MCF 10A (cell line): ENCODE results near the gene PTGDR2. TPM values are rescaled to one million over a fixed set of nuclear protein-coding genes. Genes with fewer than 3 reads are reported as not detected.

Experiments used
- BruUV-seq: library from RNA; stranded (reverse); fragments of 400-500 nt; replicated peaks from 2 replicates; lab custom pipeline; 2021; lab: Mats Ljungman, UMichigan
- CTCF ChIA-PET: fragments of 300-600 bp; sonication (Branson Sonifier 250); formaldehyde crosslinking; extraction: SDS; loops from one replicate; lab custom pipeline; 2021; ENCODE audit warnings: antibody characterized with exemption, inconsistent platforms; lab: Yijun Ruan, JAX
- POLR2A ChIA-PET: fragments of 300-600, 350-650 bp; sonication (Branson Sonifier 250); formaldehyde crosslinking; extraction: SDS; loops from one replicate; lab custom pipeline; 2020; ENCODE audit warnings: antibody characterized with exemption, inconsistent platforms; lab: Yijun Ruan, JAX
- DNase-seq: peaks from one replicate; pipeline ENCODE4 v3.0.0-alpha.2; 2018; ENCODE audit not compliant: unreplicated experiment
- H3K27ac Mint-ChIP-seq: one replicate; pipeline ENCODE4 v1.8.0; 2022; ENCODE audit warnings: mild to moderate bottlenecking, low read depth, mixed read lengths; ENCODE audit not compliant: unreplicated experiment
- H3K27me3 Mint-ChIP-seq: one replicate; pipeline ENCODE4 v1.8.0; 2022; ENCODE audit warnings: mixed read lengths; ENCODE audit not compliant: insufficient read depth, unreplicated experiment
- H3K36me3 Mint-ChIP-seq: one replicate; pipeline ENCODE4 v1.8.0; 2022; ENCODE audit warnings: mild to moderate bottlenecking, moderate library complexity, mixed read lengths; ENCODE audit not compliant: insufficient read depth, unreplicated experiment
- H3K4me1 Mint-ChIP-seq: one replicate; pipeline ENCODE4 v1.8.0; 2022; ENCODE audit warnings: mixed read lengths; ENCODE audit not compliant: insufficient read depth, unreplicated experiment
- H3K4me3 Mint-ChIP-seq: one replicate; pipeline ENCODE4 v1.8.0; 2022; ENCODE audit warnings: mild to moderate bottlenecking, moderate library complexity, mixed read lengths; ENCODE audit not compliant: unreplicated experiment
- H3K9me3 Mint-ChIP-seq: one replicate; pipeline ENCODE4 v1.8.0; 2022; ENCODE audit warnings: mixed read lengths; ENCODE audit not compliant: unreplicated experiment
- CTCF ChIP-seq: fragments of 200-600 bp; IDR thresholded peaks from one replicate; pipeline ENCODE4 v1.8.0; 2022; ENCODE audit warnings: antibody characterized with exemption, mild to moderate bottlenecking; ENCODE audit not compliant: unreplicated experiment
- intact Hi-C: fragments of 100-400 bp; cut with micrococcal nuclease; formaldehyde crosslinking; loops from 2 replicates; pipeline ENCODE4 v1.14.1; 2022
- total RNA-seq: library from RNA; stranded (reverse); gene quantifications from 2 replicates; pipeline ENCODE4 v1.2.3, GENCODE V29; 2022

The PTGDR2 gene
- total RNA-seq, 1 experiment from 2014 or later, result not detected

DNA sequence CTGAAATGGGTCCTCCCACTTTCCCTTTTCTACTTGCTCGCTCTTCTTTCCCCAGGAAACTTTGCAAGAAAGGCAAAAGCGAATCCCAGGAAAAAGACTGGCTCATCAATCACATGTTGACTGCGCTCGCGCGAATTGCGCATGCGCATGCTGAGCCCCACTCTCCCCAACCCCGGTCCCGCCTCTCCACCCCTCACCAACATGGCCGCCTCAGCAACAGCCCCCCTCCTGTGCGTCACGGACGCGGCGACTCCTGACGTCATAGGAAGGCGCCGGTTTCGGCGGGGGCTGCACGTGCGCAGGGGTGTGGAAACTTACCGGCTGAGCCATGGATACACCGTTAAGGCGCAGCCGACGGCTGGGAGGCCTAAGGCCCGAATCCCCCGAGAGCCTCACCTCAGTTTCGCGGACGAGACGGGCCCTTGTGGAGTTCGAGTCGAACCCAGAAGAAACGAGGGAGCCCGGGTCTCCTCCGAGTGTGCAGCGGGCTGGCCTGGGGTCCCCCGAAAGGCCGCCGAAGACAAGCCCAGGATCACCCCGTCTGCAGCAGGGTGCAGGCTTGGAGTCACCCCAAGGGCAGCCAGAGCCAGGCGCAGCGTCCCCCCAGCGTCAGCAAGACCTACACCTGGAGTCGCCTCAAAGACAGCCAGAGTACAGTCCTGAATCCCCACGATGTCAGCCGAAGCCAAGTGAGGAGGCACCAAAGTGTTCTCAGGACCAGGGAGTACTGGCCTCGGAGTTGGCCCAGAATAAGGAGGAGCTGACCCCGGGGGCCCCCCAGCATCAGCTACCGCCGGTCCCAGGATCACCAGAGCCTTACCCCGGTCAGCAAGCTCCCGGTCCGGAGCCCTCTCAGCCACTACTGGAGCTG is 13.7 kb downstream of the PTGDR2 start, which contains the start of gene CCDC86:
TSS of gene CCDC86 (plus strand) at position 317 of the 871 bp plus-strand sequence. CDS start at position 329, 12 bp downstream.
- Mint-ChIP-seq H3K36me3 (peaks cover 23% of the 10 kb centered on the region), H3K27ac (peak within 1 kb of the TSS; percentile 92), H3K4me3 (peak within 1 kb of the TSS; percentile 91), H3K27me3 (no peaks in the 10 kb centered on the region), H3K4me1 (peaks cover 42% of the 10 kb centered on the region), H3K9me3 (no peaks in the 10 kb centered on the region)
- CTCF ChIA-PET, result interaction anchor here (0.6 to 5.3 kb wide), 7 partner anchors 10 to 61 kb away, joined by 3 to 36 read pairs (median 5); partner anchors contain the start of gene PTGDR2
- DNase-seq, result peak; percentile 94
- intact Hi-C loops, result no loop called here
- POLR2A ChIA-PET, result interaction anchor here (0.6 to 2.7 kb wide), 10 partner anchors 11 to 320 kb away, joined by 3 to 26 read pairs (median 4); partner anchors contain the start of genes PRPF19 and TMEM109
- TF ChIP-seq CTCF, result no peak
- BruUV-seq, result TSS peak; percentile 66

DNA sequence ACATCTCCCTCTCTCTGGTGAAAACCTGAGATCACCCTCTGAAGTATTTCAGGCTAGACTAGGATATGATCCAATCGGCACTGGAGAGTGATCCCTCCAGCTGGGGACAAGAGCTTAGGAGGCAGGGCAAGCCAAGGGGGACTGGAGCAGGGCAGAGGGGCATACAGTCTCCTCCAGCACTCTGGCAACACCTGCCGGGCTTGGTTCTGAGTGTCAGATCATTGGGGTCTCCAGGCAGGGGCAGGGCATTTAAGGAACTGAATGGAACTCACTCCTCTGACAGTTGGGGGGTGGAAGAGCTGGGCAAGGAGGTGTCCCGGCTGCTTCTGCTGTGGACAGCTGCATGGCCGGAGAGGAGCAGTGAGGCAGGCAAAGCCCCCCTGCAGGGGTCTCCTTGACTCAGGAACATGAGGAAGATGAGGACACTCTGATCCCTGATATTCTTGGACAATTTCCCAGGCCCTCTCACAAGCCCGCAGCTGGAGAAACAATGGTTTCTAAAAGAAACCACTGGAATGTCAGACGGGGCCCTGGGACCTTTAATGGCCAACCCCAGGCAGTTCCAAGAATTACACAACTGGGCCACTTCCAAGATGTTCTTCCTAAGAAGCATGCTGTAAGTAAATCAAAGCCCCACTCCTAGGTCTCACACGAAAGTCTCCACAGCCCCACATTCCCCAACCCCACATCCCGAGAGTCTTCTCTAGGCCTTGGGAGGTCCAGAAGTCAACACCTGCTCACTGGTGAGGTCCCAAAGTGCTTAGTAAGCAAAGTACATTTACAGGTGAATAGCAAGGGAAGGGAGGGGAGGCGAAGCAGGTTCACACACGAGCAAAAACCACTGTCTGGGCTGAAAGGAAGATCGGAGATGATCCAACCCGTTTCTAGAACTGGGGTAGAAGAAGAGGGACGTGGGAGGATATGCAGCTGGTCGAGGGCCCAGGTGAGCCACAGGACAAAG is 15.0 kb downstream of the PTGDR2 start:
- no peak for TF ChIP-seq CTCF
- peak; percentile 74 for DNase-seq
- intact Hi-C loops, result no loop called here
- no TSS peak for BruUV-seq
- Mint-ChIP-seq H3K4me1 (peaks cover 45% of the 10 kb centered on the region), H3K27me3 (no peaks in the 10 kb centered on the region), H3K9me3 (no peaks in the 10 kb centered on the region), H3K27ac (peak overlapping the region; percentile 92), H3K4me3 (peak overlapping the region; percentile 91), H3K36me3 (peaks cover 13% of the 10 kb centered on the region)
- POLR2A ChIA-PET, result interaction anchor here (0.7 to 1.0 kb wide), 3 partner anchors 10 to 1292 kb away, joined by 3 to 5 read pairs (median 3); no protein-coding TSS in a partner anchor
- CTCF ChIA-PET, result interaction anchor here (0.6 to 1.6 kb wide), 4 partner anchors 9 to 576 kb away, joined by 3 to 11 read pairs (median 3); no protein-coding TSS in a partner anchor

DNA sequence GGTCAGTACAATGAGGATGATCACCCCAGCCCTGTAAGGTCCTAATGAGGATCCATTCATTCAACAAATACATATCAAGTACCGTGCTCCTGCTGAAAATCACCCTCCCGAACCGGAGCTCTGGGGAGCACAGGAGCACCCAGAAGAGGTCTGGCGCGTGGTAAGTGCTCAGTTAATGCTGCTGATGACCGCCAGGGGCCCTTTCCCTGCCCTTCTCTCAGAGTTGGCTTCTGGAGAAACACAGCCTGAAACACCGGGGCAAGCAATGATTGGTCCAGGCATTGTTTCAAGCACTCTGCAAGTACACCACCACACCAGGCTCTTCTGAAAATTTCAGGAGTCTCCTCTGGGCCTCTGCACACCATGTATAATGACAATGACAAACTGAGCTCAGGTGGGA is 17.6 kb downstream of the PTGDR2 start:
- Mint-ChIP-seq H3K27me3 (no peaks in the 10 kb centered on the region), H3K4me3 (no peak overlapping the region), H3K9me3 (no peaks in the 10 kb centered on the region), H3K27ac (no peak overlapping the region), H3K4me1 (peaks cover 28% of the 10 kb centered on the region), H3K36me3 (peaks cover 6% of the 10 kb centered on the region)
- intact Hi-C loops, result no loop called here
- BruUV-seq, result no TSS peak
- POLR2A ChIA-PET, result interaction anchor here (0.5 to 0.6 kb wide), 4 partner anchors 36 to 490 kb away, joined by 3 to 5 read pairs (median 3); no protein-coding TSS in a partner anchor
- no peak for TF ChIP-seq CTCF
- no peak for DNase-seq
- CTCF ChIA-PET, result interaction anchor here (0.8 to 2.0 kb wide), 3 partner anchors 13 to 260 kb away, joined by 3 to 7 read pairs (median 3); no protein-coding TSS in a partner anchor
